Thyroid gland (tissue), 4 donors: ENCODE data around the gene MT1HL1.

ENCODE experiments used
- POLR2A ChIP-seq, 2 donors: fragments of 450-650 bp; IDR thresholded peaks; one replicate each; pipeline ENCODE4 v1.6.1; 2017; ENCODE audit warnings: antibody characterized with exemption in 2 of 2, mild to moderate bottlenecking in 2 of 2, moderate library complexity in 1 of 2
- TF ChIP-seq, protein P1 (sequence below), 6 experiments: fragments of 200-600 bp in 3 of 6; fragments of 450-650 bp in 3 of 6; sonication (generic) in 3 of 6; IDR thresholded peaks; one replicate each; pipeline ENCODE4 v1.5.1; 2016 to 2019; ENCODE audit warnings: antibody characterized with exemption in 6 of 6, mild to moderate bottlenecking in 2 of 6, inconsistent platforms in 1 of 6, moderate library complexity in 1 of 6

- TF ChIP-seq, protein P1, sequence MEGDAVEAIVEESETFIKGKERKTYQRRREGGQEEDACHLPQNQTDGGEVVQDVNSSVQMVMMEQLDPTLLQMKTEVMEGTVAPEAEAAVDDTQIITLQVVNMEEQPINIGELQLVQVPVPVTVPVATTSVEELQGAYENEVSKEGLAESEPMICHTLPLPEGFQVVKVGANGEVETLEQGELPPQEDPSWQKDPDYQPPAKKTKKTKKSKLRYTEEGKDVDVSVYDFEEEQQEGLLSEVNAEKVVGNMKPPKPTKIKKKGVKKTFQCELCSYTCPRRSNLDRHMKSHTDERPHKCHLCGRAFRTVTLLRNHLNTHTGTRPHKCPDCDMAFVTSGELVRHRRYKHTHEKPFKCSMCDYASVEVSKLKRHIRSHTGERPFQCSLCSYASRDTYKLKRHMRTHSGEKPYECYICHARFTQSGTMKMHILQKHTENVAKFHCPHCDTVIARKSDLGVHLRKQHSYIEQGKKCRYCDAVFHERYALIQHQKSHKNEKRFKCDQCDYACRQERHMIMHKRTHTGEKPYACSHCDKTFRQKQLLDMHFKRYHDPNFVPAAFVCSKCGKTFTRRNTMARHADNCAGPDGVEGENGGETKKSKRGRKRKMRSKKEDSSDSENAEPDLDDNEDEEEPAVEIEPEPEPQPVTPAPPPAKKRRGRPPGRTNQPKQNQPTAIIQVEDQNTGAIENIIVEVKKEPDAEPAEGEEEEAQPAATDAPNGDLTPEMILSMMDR (IDR thresholded peaks at IDR 0.05), result no peak
- no peak for TF ChIP-seq POLR2A (IDR thresholded peaks at IDR 0.05)
Observed at GRCh38 chr1:237048803-237049202, 44.6 kb upstream of the MT1HL1 start.
